ENCODE data around the gene YPEL2.
A peak's percentile ranks its signal among the peaks of the same experiment; 100 is the strongest.

Gene YPEL2

GRCh38 chr17:59330053-59330942, 1.2 kb upstream of the YPEL2 start:
- DNase-seq = no peak

- DNase-seq = peak in 1 of 2 experiments; percentile 35
These were observed 684 bp downstream of the YPEL2 start for GRCh38 chr17:59331929-59332748.

GRCh38 chr17:59332749-59333377, 1.4 kb downstream of the YPEL2 start:
- DNase-seq = peak; percentile 56 to 60

GRCh38 chr17:59333836-59334235, 2.4 kb downstream of the YPEL2 start:
- DNase-seq = no peak

- no peak for DNase-seq
These were observed 4.2 kb downstream of the YPEL2 start for GRCh38 chr17:59335685-59336084.

GRCh38 chr17:59337741-59338299, 6.4 kb downstream of the YPEL2 start:
- no peak for DNase-seq

GRCh38 chr17:59338498-59338897, 7.0 kb downstream of the YPEL2 start:
- DNase-seq = no peak

- no peak for DNase-seq
These were observed 10.5 kb downstream of the YPEL2 start for GRCh38 chr17:59341922-59342321.

- DNase-seq = no peak
These were observed 11.3 kb downstream of the YPEL2 start for GRCh38 chr17:59342681-59343131.

GRCh38 chr17:59345476-59345875, 14.0 kb downstream of the YPEL2 start:
- DNase-seq = no peak

- no peak for DNase-seq
These were observed 14.9 kb downstream of the YPEL2 start for GRCh38 chr17:59346341-59346740.

- no peak for DNase-seq
These were observed 15.5 kb downstream of the YPEL2 start for GRCh38 chr17:59346876-59347407.

GRCh38 chr17:59347975-59348391, 16.5 kb downstream of the YPEL2 start:
- no peak for DNase-seq

- no peak for DNase-seq
These were observed 17.7 kb downstream of the YPEL2 start for GRCh38 chr17:59349178-59349577.

GRCh38 chr17:59353106-59353854, 21.8 kb downstream of the YPEL2 start:
- DNase-seq = no peak

GRCh38 chr17:59353936-59354755, 22.7 kb downstream of the YPEL2 start:
- no peak for DNase-seq

GRCh38 chr17:59355030-59355701, 23.7 kb downstream of the YPEL2 start:
- no peak for DNase-seq

GRCh38 chr17:59355702-59356325, 24.4 kb downstream of the YPEL2 start:
- no peak for DNase-seq

GRCh38 chr17:59356543-59357218, 25.2 kb downstream of the YPEL2 start:
- DNase-seq = no peak

All from Kasumi-1 (cell line).